Measurements from ENCODE around the gene PPP1R13B.

Gene PPP1R13B

GRCh38 chr14:103703433-103704385 lies 143.7 kb downstream of the PPP1R13B start:
- no peaks in the 10 kb centered on the region for H3K27me3 ChIP-seq (ENCODE audit: insufficient read depth, poor library complexity, severe bottlenecking)
- peak; percentile 15; the same call in 1 of the 2 replicates for TF ChIP-seq POLR2AphosphoS5 (IDR thresholded peaks at IDR 0.05; ENCODE audit: low read depth)
- no peak for TF ChIP-seq GABPA (IDR thresholded peaks at IDR 0.05; ENCODE audit: low read depth)
- H3K4me3 ChIP-seq (replicated peaks; ENCODE audit: insufficient read depth, low read length): no peak overlapping the region
- no peak for DNase-seq (ENCODE audit: low read depth in 1 of 2, low spot score in 1 of 2)
- H3K27ac ChIP-seq (replicated peaks): no peak overlapping the region

DNA sequence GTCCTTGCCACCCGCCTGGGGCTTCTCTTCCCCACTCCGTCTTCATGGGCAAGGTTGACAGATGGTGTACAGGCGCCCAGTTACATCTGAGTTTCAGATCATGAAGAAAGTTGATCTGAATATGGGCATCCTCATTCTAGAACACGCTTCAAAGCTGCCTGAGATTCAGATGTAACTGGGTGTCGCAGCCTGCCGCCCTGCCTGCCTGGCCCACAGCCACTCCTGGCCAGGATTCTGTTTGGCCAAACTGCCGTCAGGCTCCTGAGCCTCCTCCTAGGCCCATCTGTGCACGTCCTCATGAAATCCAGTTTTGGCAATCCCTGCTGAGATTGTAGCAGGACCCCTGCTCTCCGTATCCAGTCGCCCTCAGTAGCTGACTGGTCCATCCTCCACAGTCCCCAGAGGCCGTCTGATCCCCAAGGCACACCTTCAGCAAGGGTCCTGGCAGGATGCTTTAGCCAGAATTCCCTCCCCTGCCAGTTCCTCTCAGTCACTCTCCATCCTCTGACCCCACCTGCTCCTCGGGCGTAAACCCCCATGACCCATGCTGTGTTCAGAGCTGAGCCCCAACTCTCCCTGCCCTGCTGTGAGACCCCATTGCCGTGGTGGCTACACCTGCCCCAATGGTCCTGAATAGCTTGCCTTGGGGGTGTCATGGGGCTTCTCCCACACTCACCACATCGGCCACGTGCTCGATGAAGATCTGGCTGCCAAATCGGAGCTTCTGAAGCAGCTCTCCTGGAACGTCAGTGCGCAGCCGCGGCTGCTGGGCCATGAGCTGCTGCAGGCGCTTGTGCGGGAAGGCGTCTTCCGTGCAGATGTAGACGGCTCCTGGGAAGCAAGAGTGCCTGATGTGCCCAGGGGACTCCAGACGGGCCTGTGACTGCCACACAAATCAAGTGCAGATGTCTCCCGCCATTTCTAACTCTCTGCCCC lies 144.6 kb downstream of the PPP1R13B start:
- H3K27ac ChIP-seq (replicated peaks): no peak overlapping the region
- no peak overlapping the region for H3K4me3 ChIP-seq (replicated peaks; ENCODE audit: insufficient read depth, low read length)
- TF ChIP-seq GABPA (IDR thresholded peaks at IDR 0.05; ENCODE audit: low read depth) (no peak), REST (IDR thresholded peaks at IDR 0.05; ENCODE audit: insufficient replicate concordance, low read depth) (no peak), CTCF (IDR thresholded peaks at IDR 0.05; ENCODE audit: insufficient read depth, low read length) (no peak), SPI1 (IDR thresholded peaks at IDR 0.05; ENCODE audit: borderline replicate concordance, low read depth) (no peak), POLR2AphosphoS5 (IDR thresholded peaks at IDR 0.05; ENCODE audit: low read depth) (no peak)
- no peaks in the 10 kb centered on the region for H3K27me3 ChIP-seq (ENCODE audit: insufficient read depth, poor library complexity, severe bottlenecking)
- no peak for DNase-seq (ENCODE audit: low read depth in 1 of 2, low spot score in 1 of 2)

DNA sequence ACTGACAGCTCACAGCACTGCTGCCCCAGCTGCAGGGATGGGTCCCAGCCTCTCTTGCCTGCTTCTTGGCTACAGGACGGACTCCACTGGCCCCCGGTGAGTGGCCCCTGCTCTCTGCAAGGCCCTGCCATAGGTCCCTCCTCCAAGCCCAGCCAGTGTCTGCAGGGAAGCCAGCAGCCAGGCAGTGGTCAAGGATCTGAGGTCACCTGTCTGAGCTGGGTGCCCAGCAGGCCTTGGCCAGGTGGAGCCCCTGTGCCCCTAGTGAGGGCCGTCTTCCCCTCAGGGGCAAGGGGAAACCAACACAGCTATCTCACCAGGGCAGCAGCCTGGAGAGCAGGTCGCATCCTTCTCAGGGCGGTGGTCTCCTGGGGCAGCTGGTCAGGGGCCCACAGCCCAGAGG lies 145.3 kb downstream of the PPP1R13B start:
- no peaks in the 10 kb centered on the region for H3K27me3 ChIP-seq (ENCODE audit: insufficient read depth, poor library complexity, severe bottlenecking)
- no peak overlapping the region for H3K27ac ChIP-seq (replicated peaks)
- TF ChIP-seq SPI1 (IDR thresholded peaks at IDR 0.05; ENCODE audit: borderline replicate concordance, low read depth) (no peak), GABPA (IDR thresholded peaks at IDR 0.05; ENCODE audit: low read depth) (no peak), CTCF (IDR thresholded peaks at IDR 0.05; ENCODE audit: insufficient read depth, low read length) (no peak), REST (IDR thresholded peaks at IDR 0.05; ENCODE audit: insufficient replicate concordance, low read depth) (no peak), POLR2AphosphoS5 (IDR thresholded peaks at IDR 0.05; ENCODE audit: low read depth) (no peak)
- DNase-seq (ENCODE audit: low read depth in 1 of 2, low spot score in 1 of 2): no peak
- H3K4me3 ChIP-seq (replicated peaks; ENCODE audit: insufficient read depth, low read length): no peak overlapping the region
